Measurements from ENCODE around the gene PGGT1B. TPM values are rescaled to one million over a fixed set of nuclear protein-coding genes. Genes with fewer than 3 reads are reported as not detected.

PGGT1B gene
- total RNA-seq, 4 donors from 2014 or later: 5.5 to 13.2 (median 10.4) TPM

DNA sequence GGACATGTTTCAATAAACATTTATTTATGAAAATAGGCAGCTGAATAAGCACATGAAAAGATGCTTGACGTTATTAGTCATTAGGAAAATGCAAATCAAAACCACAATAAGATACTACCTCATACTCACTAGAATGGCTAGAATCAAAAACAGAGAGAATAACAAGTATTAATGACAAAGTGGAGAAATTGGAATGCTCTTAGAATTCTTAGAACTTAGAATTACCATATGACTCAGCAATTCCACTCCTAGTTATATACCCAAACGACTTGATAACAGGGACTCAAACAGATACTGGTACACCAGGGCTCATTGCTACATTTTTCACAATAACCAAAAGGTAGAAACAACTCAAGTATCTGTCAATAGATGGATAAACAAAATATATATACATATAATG, 77.9 kb downstream of the PGGT1B start:
- TF ChIP-seq EP300 (IDR thresholded peaks at IDR 0.05) (no peak), POLR2A (IDR thresholded peaks at IDR 0.05) (no peak)
- TF ChIP-seq, protein P1, sequence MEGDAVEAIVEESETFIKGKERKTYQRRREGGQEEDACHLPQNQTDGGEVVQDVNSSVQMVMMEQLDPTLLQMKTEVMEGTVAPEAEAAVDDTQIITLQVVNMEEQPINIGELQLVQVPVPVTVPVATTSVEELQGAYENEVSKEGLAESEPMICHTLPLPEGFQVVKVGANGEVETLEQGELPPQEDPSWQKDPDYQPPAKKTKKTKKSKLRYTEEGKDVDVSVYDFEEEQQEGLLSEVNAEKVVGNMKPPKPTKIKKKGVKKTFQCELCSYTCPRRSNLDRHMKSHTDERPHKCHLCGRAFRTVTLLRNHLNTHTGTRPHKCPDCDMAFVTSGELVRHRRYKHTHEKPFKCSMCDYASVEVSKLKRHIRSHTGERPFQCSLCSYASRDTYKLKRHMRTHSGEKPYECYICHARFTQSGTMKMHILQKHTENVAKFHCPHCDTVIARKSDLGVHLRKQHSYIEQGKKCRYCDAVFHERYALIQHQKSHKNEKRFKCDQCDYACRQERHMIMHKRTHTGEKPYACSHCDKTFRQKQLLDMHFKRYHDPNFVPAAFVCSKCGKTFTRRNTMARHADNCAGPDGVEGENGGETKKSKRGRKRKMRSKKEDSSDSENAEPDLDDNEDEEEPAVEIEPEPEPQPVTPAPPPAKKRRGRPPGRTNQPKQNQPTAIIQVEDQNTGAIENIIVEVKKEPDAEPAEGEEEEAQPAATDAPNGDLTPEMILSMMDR (IDR thresholded peaks at IDR 0.05): no peak
- Histone ChIP-seq H3K9me3 (no peaks in the 10 kb centered on the region), H3K27me3 (peaks cover 0 to 55% of the 10 kb centered on the region in 2 donors), H3K4me3 (no peak overlapping the region), H3K27ac (no peak overlapping the region), H3K4me1 (peaks cover 0 to 12% (median 8%) of the 10 kb centered on the region in 4 donors), H3K36me3 (no peaks in the 10 kb centered on the region)
- 56 to 58% methylated on average over 2 of the region's 2 CpGs for WGBS, 2 donors
- no peak for DNase-seq (ENCODE audit: low spot score in 2 of 2)

DNA sequence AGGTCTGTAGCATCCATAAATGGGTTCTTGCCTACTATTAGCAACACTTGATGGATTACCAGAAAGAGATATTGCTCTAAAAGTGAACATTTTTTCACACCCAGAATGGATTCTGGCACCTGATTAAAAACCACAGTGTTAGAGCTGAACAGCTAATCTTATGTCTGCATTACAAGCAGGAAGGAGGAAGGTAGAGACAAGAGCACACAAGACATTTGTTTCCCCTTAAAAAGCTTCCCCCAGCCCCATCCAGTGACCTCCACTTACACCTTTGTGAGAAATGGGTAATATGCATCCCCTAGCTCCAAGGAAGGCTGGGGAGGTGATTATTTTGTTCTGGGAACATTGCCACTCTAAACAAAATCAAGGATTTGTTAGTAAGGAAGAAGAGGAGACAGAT, 80.9 kb downstream of the PGGT1B start:
- H3K4me1 ChIP-seq: peaks cover 0 to 21% (median 14%) of the 10 kb centered on the region in 4 donors
- no peak overlapping the region for H3K27ac ChIP-seq
- H3K4me3 ChIP-seq: no peak overlapping the region
- peaks cover 0 to 77% of the 10 kb centered on the region in 2 donors for H3K27me3 ChIP-seq
- no peaks in the 10 kb centered on the region for H3K36me3 ChIP-seq
- no peaks in the 10 kb centered on the region for H3K9me3 ChIP-seq
- TF ChIP-seq POLR2A (IDR thresholded peaks at IDR 0.05) (no peak), EP300 (IDR thresholded peaks at IDR 0.05) (no peak)
- TF ChIP-seq, protein P1 (IDR thresholded peaks at IDR 0.05): no peak
- no peak for DNase-seq (ENCODE audit: low spot score in 2 of 2)

DNA sequence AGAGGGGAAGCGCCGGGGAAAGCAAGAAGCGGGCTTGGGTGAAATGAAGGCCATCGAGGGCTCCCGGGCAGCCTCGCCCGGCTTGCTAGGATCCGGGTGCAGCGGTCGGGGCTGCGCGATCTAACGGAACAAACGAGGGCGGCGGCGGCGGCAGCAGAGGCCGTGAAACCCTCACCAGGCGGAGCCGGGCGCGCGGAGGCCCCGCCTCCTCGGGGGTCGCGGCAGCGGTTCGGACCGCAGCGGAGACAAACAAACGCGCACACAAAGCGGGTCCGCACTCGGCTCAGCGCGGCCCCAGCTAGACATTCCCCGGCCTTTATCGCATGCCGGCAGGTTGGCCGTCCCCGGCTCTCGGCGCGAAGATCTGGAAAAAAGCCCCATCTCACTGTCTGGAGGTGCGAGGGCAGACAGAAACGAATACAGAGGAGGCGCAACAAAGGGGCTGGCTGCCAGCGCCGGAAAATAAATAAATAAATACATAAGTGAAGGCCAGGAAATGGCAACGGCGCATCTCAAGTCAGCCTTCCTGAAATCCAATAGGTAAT, 82.4 kb downstream of the PGGT1B start:
- no peak for DNase-seq (ENCODE audit: low spot score in 2 of 2)
- 1 to 2% methylated on average over 40 to 52 of the region's 54 CpGs for WGBS, 2 donors
- no peaks in the 10 kb centered on the region for H3K36me3 ChIP-seq
- TF ChIP-seq EP300 (IDR thresholded peaks at IDR 0.05): peak in 1 of 2 donors; percentile 4
- TF ChIP-seq POLR2A (IDR thresholded peaks at IDR 0.05): no peak
- TF ChIP-seq, protein P1 (IDR thresholded peaks at IDR 0.05): no peak
- no peaks in the 10 kb centered on the region for H3K9me3 ChIP-seq
- H3K4me1 ChIP-seq: peaks cover 0 to 21% (median 14%) of the 10 kb centered on the region in 4 donors
- H3K27ac ChIP-seq: no peak overlapping the region
- H3K27me3 ChIP-seq: peaks cover 0 to 80% of the 10 kb centered on the region in 2 donors
- H3K4me3 ChIP-seq: peak overlapping the region; percentile 35 to 58 (median 54)

DNA sequence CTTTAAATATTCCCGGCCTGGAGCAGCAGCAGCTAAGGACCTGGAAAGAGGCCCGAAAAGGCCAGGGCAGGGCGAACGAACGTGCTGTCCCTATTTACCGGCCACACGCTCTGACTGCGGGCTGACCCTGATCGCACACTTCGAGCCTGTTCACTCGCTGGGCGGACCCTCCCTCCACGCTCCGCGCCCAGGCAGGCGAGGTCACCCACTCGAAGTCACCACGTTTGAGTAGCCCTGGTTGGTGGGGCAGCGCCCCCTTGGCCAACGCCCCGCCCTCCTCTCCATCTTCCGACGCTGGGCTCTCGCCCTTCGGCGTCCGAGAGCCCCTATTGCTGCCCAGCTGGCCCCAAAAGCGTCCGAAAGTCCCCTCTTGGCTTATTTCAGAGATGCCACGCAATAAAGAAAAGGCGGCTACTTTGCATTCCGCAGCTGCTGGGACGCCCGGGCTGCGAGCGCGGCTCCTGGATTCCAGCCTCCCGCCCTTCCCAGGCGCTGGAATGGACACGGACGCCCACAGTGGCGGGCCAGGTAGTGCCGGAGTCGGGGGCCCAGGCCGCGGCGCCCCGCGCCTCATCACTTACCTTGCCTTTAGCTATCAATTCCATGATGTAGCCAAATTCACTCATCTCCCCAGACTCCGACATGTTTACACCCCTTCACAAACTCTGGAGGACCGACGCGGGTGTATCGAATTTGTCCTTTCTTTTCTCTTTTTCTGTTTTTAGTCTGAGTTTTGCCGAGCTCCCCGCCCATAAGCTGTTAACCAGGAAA, 83.1 kb downstream of the PGGT1B start:
- Histone ChIP-seq H3K36me3 (no peaks in the 10 kb centered on the region), H3K27ac (no peak overlapping the region), H3K27me3 (peaks cover 0 to 73% of the 10 kb centered on the region in 2 donors), H3K4me1 (peaks cover 0 to 21% (median 14%) of the 10 kb centered on the region in 4 donors), H3K9me3 (no peaks in the 10 kb centered on the region), H3K4me3 (peak overlapping the region; percentile 35 to 58 (median 54))
- 5 to 6% methylated on average over 46 to 53 of the region's 56 CpGs for WGBS, 2 donors
- TF ChIP-seq POLR2A (IDR thresholded peaks at IDR 0.05) (no peak), EP300 (IDR thresholded peaks at IDR 0.05) (no peak)
- TF ChIP-seq, protein P1 (IDR thresholded peaks at IDR 0.05): no peak
- DNase-seq (ENCODE audit: low spot score in 2 of 2): no peak

DNA sequence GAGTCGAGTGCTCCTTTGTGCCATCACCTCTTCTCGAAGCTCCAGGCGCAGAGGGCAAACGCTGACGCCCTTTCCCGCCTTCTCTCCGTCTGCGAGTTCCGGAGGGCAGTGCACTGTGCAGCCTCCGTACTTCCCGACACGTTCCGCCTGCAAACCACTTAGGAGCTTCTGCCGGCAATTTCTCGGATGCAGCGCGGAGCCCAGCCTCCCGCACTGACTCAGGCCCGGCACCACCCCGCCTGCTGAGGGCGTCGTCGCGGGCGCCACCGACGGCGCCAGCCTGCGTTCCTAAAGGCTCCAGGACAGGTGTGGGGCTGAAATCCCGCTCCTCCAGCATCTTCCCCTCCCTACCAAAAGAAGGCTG, 83.7 kb downstream of the PGGT1B start:
- no peak overlapping the region for H3K27ac ChIP-seq
- peaks cover 0 to 67% of the 10 kb centered on the region in 2 donors for H3K27me3 ChIP-seq
- peaks cover 0 to 21% (median 14%) of the 10 kb centered on the region in 4 donors for H3K4me1 ChIP-seq
- TF ChIP-seq POLR2A (IDR thresholded peaks at IDR 0.05) (no peak), EP300 (IDR thresholded peaks at IDR 0.05) (no peak)
- TF ChIP-seq, protein P1 (IDR thresholded peaks at IDR 0.05): no peak
- DNase-seq (ENCODE audit: low spot score in 2 of 2): no peak
- WGBS, 2 donors: 27 to 59% methylated on average over 21 to 22 of the region's 30 CpGs
- no peaks in the 10 kb centered on the region for H3K36me3 ChIP-seq
- no peaks in the 10 kb centered on the region for H3K9me3 ChIP-seq
- peak overlapping the region in 3 of 4 donors; percentile 35 to 58 (median 53) for H3K4me3 ChIP-seq
